Measurements from ENCODE around the gene PHOX2B. TPM values are rescaled to one million over a fixed set of nuclear protein-coding genes. Genes with fewer than 3 reads are reported as not detected.
A peak's percentile ranks its signal among the peaks of the same experiment; 100 is the strongest.
"Not testable (repeated sequence)": the region's sequence is repeated elsewhere in the genome, so short reads cannot be mapped to it uniquely, and the experiment has no call there.

The PHOX2B gene
- total RNA-seq, 1 experiment from 2014 or later, result not detected

DNA sequence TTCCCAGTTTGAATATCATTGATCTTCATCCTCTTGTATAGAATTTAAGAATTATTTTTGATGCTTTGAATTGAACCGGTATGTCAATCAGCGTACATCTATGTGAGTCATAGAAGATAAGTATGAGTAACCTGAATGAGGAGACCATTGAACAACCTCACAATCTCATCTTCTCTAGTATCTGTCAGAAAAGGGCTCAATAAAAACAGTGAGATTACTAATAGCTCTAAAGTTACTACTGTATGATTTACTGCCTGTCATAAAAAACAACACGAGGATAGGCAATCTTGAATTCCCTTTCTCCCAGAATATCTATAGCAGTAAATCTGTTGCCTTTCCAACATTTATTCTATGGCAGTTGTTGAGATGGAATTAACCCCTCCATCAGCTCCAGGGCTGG, 36.1 kb downstream of the PHOX2B start:
- H3K4me3 Mint-ChIP-seq (ENCODE audit: unreplicated experiment), result no peak overlapping the region
- ChIA-PET CTCF (interaction anchor here (0.7 to 0.9 kb wide), 2 partner anchors 81 to 175 kb away, joined by 3 read pairs; no protein-coding TSS in a partner anchor), POLR2A (interaction anchor here (0.6 to 1.7 kb wide), 10 partner anchors 10 to 1408 kb away, joined by 3 to 14 read pairs (median 3); no protein-coding TSS in a partner anchor)
- BruUV-seq (replicated peaks), result no TSS peak
- intact Hi-C loops (cut with micrococcal nuclease), result no loop called here
- peaks cover 34% of the 10 kb centered on the region for H3K4me1 Mint-ChIP-seq (ENCODE audit: insufficient read depth, unreplicated experiment)
- H3K27me3 Mint-ChIP-seq (ENCODE audit: insufficient read depth, unreplicated experiment), result no peaks in the 10 kb centered on the region
- TF ChIP-seq, protein P1, sequence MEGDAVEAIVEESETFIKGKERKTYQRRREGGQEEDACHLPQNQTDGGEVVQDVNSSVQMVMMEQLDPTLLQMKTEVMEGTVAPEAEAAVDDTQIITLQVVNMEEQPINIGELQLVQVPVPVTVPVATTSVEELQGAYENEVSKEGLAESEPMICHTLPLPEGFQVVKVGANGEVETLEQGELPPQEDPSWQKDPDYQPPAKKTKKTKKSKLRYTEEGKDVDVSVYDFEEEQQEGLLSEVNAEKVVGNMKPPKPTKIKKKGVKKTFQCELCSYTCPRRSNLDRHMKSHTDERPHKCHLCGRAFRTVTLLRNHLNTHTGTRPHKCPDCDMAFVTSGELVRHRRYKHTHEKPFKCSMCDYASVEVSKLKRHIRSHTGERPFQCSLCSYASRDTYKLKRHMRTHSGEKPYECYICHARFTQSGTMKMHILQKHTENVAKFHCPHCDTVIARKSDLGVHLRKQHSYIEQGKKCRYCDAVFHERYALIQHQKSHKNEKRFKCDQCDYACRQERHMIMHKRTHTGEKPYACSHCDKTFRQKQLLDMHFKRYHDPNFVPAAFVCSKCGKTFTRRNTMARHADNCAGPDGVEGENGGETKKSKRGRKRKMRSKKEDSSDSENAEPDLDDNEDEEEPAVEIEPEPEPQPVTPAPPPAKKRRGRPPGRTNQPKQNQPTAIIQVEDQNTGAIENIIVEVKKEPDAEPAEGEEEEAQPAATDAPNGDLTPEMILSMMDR (IDR thresholded peaks at IDR 0.05; ENCODE audit: unreplicated experiment), result no peak
- peak overlapping the region; percentile 89 for H3K27ac Mint-ChIP-seq (ENCODE audit: low read depth, unreplicated experiment)
- H3K36me3 Mint-ChIP-seq (ENCODE audit: insufficient read depth, unreplicated experiment), result no peaks in the 10 kb centered on the region
- no peaks in the 10 kb centered on the region for H3K9me3 Mint-ChIP-seq (ENCODE audit: unreplicated experiment)
- DNase-seq (ENCODE audit: unreplicated experiment), result no peak

DNA sequence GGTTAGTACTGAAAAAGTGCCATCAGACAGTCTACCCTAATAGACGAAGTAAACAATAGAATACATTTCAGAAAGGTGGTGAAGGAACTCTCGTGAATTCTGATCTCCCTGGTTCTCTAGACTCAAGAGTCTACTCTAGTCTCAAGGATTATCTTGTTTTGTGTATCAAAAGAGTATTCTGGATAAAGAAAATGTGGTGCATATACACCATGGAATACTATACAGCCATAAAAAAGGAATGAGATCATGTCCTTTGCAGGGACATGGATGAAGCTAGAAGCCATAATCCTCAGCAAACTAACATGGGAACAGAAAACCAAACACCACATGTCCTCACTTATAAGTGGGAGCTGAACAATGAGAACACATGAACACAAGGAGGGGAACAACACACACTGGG, 36.9 kb downstream of the PHOX2B start:
- Mint-ChIP-seq H3K4me1 (ENCODE audit: insufficient read depth, unreplicated experiment) (peaks cover 34% of the 10 kb centered on the region), H3K27ac (ENCODE audit: low read depth, unreplicated experiment) (peak overlapping the region; percentile 89)
- H3K27me3 Mint-ChIP-seq (ENCODE audit: insufficient read depth, unreplicated experiment); BruUV-seq (replicated peaks); DNase-seq (ENCODE audit: unreplicated experiment); intact Hi-C loops (cut with micrococcal nuclease); H3K9me3 Mint-ChIP-seq (ENCODE audit: unreplicated experiment); H3K36me3 Mint-ChIP-seq (ENCODE audit: insufficient read depth, unreplicated experiment); H3K4me3 Mint-ChIP-seq (ENCODE audit: unreplicated experiment): not testable (repeated sequence)
- CTCF ChIA-PET, result interaction anchor here (0.9 to 1.8 kb wide), 3 partner anchors 11 to 175 kb away, joined by 3 to 5 read pairs (median 3); no protein-coding TSS in a partner anchor
- POLR2A ChIA-PET, result interaction anchor here (0.6 to 2.8 kb wide), 7 partner anchors 8 to 427 kb away, joined by 3 to 17 read pairs (median 8); no protein-coding TSS in a partner anchor

DNA sequence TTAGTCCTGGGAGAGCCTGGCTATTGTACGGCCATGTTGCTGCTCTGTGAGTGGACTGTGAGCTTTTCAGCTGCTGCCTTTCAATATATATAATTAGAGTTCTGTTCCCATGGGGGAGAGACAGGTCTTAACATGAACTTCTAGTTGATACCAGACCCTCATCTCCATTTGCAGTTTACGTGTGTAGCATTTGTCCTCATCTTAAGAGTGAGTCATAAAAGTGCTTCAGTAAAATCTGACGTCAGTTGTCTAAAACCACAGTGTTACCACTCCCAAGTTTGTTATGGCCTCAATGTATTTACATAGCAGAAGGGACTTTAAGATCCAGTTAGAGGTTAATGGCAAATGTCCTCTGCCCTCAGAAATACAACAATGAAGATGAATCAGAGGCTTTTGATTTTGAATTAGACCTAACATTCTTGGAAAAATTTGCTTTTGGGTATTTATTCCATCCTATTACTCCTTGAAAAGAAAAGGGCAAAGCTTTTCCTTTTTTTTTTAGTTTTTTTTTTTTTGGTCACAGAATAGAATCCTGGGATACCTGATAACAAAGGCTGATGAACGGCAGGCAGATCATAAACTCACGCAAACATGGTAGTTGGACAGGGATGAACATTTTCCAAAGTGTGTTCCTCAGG, 38.6 kb downstream of the PHOX2B start:
- H3K27me3 Mint-ChIP-seq (ENCODE audit: insufficient read depth, unreplicated experiment), result no peaks in the 10 kb centered on the region
- no peak overlapping the region for H3K4me3 Mint-ChIP-seq (ENCODE audit: unreplicated experiment)
- peaks cover 34% of the 10 kb centered on the region for H3K4me1 Mint-ChIP-seq (ENCODE audit: insufficient read depth, unreplicated experiment)
- intact Hi-C loops (cut with micrococcal nuclease), result no loop called here
- TF ChIP-seq, protein P1 (IDR thresholded peaks at IDR 0.05; ENCODE audit: unreplicated experiment), result no peak
- CTCF ChIA-PET, result interaction anchor here (0.7 to 1.9 kb wide), 3 partner anchors 9 to 64 kb away, joined by 3 to 8 read pairs (median 5); no protein-coding TSS in a partner anchor
- peaks cover 6% of the 10 kb centered on the region for H3K9me3 Mint-ChIP-seq (ENCODE audit: unreplicated experiment)
- H3K36me3 Mint-ChIP-seq (ENCODE audit: insufficient read depth, unreplicated experiment), result no peaks in the 10 kb centered on the region
- DNase-seq (ENCODE audit: unreplicated experiment), result peak; percentile 96
- TSS peak; percentile 91 for BruUV-seq (replicated peaks)
- POLR2A ChIA-PET, result interaction anchor here (0.7 to 5.1 kb wide), 18 partner anchors 8 to 252 kb away, joined by 3 to 26 read pairs (median 5); partner anchors contain the start of gene TMEM33
- H3K27ac Mint-ChIP-seq (ENCODE audit: low read depth, unreplicated experiment), result peak overlapping the region; percentile 89

DNA sequence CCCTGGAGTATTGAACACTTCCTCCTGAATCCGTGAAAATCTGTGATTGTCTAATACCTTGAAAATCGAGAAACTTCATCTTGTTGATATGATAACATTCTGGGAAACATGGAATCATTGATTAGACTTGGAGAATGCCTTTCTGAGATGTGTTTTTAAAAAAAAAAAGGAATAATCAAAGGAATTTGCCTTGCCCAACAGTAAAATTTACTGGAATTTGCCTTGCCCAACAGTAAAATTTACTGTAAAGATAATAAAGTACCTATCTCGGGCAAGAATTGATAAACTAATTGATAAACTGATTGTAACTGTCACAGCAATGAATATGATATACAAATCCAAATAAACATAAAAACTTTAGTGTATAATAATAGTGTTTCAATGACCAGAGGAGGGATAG, 44.7 kb downstream of the PHOX2B start:
- H3K27ac Mint-ChIP-seq (ENCODE audit: low read depth, unreplicated experiment), result peak overlapping the region; percentile 97
- no peak for DNase-seq (ENCODE audit: unreplicated experiment)
- POLR2A ChIA-PET, result interaction anchor here (1.1 to 7.1 kb wide), 4 partner anchors 9 to 233 kb away, joined by 3 to 74 read pairs (median 32); partner anchors contain the start of gene TMEM33

More for the DNA sequence above, 44.7 kb downstream of the PHOX2B start:
- TF ChIP-seq, protein P1 (IDR thresholded peaks at IDR 0.05; ENCODE audit: unreplicated experiment), result no peak
- no TSS peak for BruUV-seq (replicated peaks)
- Mint-ChIP-seq H3K4me3 (ENCODE audit: unreplicated experiment) (no peak overlapping the region), H3K36me3 (ENCODE audit: insufficient read depth, unreplicated experiment) (peaks cover 10% of the 10 kb centered on the region), H3K27me3 (ENCODE audit: insufficient read depth, unreplicated experiment) (no peaks in the 10 kb centered on the region), H3K4me1 (ENCODE audit: insufficient read depth, unreplicated experiment) (peaks cover 33% of the 10 kb centered on the region), H3K9me3 (ENCODE audit: unreplicated experiment) (peaks cover 6% of the 10 kb centered on the region)
- intact Hi-C loops (cut with micrococcal nuclease), result no loop called here
- CTCF ChIA-PET, result interaction anchor here (1.2 to 1.7 kb wide), 3 partner anchors 10 to 183 kb away, joined by 3 to 10 read pairs (median 6); no protein-coding TSS in a partner anchor

Data from MCF 10A (cell line).